Neural cell (in vitro differentiated cells): Measurements from ENCODE around the gene NLN.

Experiments used
- EZH2 ChIP-seq: fragments of 200-600, 300-800 bp; shearing (Covaris generic), sonication (generic); IDR thresholded peaks from 2 replicates; pipeline ENCODE4 v1.6.1; 2014; ENCODE audit warnings: antibody characterized with exemption, low read length, borderline replicate concordance, mild to moderate bottlenecking; ENCODE audit not compliant: insufficient read depth, poor library complexity, severe bottlenecking
- MXI1 ChIP-seq: fragments of 450-650 bp; conservative IDR thresholded peaks from 2 replicates; pipeline ENCODE4 v1.6.1; 2014; ENCODE audit warnings: antibody characterized with exemption, mild to moderate bottlenecking; ENCODE audit not compliant: poor library complexity, severe bottlenecking
- POLR2AphosphoS5 ChIP-seq: IDR thresholded peaks from 2 replicates; pipeline ENCODE4 v1.6.1; 2012
- RAD21 ChIP-seq: fragments of 450-650 bp; conservative IDR thresholded peaks from 2 replicates; pipeline ENCODE4 v1.6.1; 2014; ENCODE audit warnings: antibody characterized with exemption, mild to moderate bottlenecking, moderate library complexity
- SMC3 ChIP-seq: fragments of 450-650 bp; conservative IDR thresholded peaks from 2 replicates; pipeline ENCODE4 v1.6.1; 2014; ENCODE audit warnings: antibody characterized with exemption, mild to moderate bottlenecking, moderate library complexity; ENCODE audit not compliant: poor library complexity
- TF ChIP-seq, protein P1 (sequence below): fragments of 450-650 bp; IDR thresholded peaks from 2 replicates; pipeline ENCODE4 v1.5.1; 2014; ENCODE audit warnings: antibody characterized with exemption, mild to moderate bottlenecking, moderate library complexity; ENCODE audit not compliant: poor library complexity, severe bottlenecking
- TF ChIP-seq, protein P2 (sequence below): IDR thresholded peaks from 2 replicates; pipeline ENCODE4 v1.6.1; 2012; ENCODE audit warnings: borderline replicate concordance

DNA sequence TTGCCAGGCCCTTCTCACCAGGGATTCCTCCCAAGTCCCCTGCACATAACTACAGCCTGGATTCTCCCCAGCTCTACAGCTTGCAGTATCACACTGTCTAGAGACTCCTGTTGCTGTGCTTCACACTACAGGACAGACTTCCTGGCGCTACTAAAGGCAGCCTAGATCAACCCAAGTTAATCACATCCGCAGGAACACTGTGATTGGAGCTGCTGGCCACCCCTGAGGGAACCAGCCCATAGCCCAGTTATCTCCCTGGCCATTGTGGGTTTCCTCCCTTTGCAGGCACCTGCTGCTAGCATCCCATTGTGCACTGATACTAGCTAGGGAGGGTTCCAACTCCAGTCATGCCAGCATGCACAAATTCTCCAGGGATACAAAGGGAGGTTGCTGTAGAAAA is 53.5 kb downstream of the NLN start:
- TF ChIP-seq, protein P1, sequence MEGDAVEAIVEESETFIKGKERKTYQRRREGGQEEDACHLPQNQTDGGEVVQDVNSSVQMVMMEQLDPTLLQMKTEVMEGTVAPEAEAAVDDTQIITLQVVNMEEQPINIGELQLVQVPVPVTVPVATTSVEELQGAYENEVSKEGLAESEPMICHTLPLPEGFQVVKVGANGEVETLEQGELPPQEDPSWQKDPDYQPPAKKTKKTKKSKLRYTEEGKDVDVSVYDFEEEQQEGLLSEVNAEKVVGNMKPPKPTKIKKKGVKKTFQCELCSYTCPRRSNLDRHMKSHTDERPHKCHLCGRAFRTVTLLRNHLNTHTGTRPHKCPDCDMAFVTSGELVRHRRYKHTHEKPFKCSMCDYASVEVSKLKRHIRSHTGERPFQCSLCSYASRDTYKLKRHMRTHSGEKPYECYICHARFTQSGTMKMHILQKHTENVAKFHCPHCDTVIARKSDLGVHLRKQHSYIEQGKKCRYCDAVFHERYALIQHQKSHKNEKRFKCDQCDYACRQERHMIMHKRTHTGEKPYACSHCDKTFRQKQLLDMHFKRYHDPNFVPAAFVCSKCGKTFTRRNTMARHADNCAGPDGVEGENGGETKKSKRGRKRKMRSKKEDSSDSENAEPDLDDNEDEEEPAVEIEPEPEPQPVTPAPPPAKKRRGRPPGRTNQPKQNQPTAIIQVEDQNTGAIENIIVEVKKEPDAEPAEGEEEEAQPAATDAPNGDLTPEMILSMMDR = no peak
- TF ChIP-seq POLR2AphosphoS5 (no peak), EZH2 (no peak), MXI1 (no peak), RAD21 (no peak), SMC3 (no peak)
- TF ChIP-seq, protein P2, sequence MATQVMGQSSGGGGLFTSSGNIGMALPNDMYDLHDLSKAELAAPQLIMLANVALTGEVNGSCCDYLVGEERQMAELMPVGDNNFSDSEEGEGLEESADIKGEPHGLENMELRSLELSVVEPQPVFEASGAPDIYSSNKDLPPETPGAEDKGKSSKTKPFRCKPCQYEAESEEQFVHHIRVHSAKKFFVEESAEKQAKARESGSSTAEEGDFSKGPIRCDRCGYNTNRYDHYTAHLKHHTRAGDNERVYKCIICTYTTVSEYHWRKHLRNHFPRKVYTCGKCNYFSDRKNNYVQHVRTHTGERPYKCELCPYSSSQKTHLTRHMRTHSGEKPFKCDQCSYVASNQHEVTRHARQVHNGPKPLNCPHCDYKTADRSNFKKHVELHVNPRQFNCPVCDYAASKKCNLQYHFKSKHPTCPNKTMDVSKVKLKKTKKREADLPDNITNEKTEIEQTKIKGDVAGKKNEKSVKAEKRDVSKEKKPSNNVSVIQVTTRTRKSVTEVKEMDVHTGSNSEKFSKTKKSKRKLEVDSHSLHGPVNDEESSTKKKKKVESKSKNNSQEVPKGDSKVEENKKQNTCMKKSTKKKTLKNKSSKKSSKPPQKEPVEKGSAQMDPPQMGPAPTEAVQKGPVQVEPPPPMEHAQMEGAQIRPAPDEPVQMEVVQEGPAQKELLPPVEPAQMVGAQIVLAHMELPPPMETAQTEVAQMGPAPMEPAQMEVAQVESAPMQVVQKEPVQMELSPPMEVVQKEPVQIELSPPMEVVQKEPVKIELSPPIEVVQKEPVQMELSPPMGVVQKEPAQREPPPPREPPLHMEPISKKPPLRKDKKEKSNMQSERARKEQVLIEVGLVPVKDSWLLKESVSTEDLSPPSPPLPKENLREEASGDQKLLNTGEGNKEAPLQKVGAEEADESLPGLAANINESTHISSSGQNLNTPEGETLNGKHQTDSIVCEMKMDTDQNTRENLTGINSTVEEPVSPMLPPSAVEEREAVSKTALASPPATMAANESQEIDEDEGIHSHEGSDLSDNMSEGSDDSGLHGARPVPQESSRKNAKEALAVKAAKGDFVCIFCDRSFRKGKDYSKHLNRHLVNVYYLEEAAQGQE = no peak
